Duodenal mucosa (tissue), 2 donors: ENCODE measurements around the gene PLCE1.
A peak's percentile ranks its signal among the peaks of the same experiment; 100 is the strongest.
"Not testable (repeated sequence)": the region's sequence is repeated elsewhere in the genome, so short reads cannot be mapped to it uniquely, and the experiment has no call there.

Experiments
- H3K27ac ChIP-seq: one replicate; pipeline ENCODE4 v1.7.0; 2013; ENCODE audit warnings: low read depth, low read length
- H3K27me3 ChIP-seq, 2 donors: one replicate each; pipeline ENCODE4 v1.7.0; 2013; ENCODE audit warnings: low read length in 2 of 2, control low read depth in 1 of 2; ENCODE audit not compliant: insufficient read depth in 2 of 2, control insufficient read depth in 1 of 2
- H3K36me3 ChIP-seq, 2 donors: one replicate each; pipeline ENCODE4 v1.7.0; 2013; ENCODE audit warnings: low read length in 2 of 2, control low read depth in 1 of 2; ENCODE audit not compliant: insufficient read depth in 2 of 2, control insufficient read depth in 1 of 2
- H3K4me1 ChIP-seq, 2 donors: one replicate each; pipeline ENCODE4 v1.7.0; 2013; ENCODE audit warnings: low read length in 2 of 2, control low read depth in 1 of 2; ENCODE audit not compliant: insufficient read depth in 2 of 2, control insufficient read depth in 1 of 2
- H3K4me3 ChIP-seq, 2 donors: one replicate each; pipeline ENCODE4 v1.7.0; 2013; ENCODE audit warnings: low read length in 2 of 2, low read depth in 1 of 2
- H3K9ac ChIP-seq, 2 donors: one replicate each; pipeline ENCODE4 v1.7.0; 2013; ENCODE audit warnings: low read length in 2 of 2, low read depth in 1 of 2
- H3K9me3 ChIP-seq, 2 donors: one replicate each; pipeline ENCODE4 v1.7.0; 2013; ENCODE audit warnings: low read length in 2 of 2, control low read depth in 1 of 2; ENCODE audit not compliant: control insufficient read depth in 1 of 2

Gene PLCE1

GRCh38 chr10:93993782-93994437 is at the start of gene PLCE1:
Gene PLCE1 (plus strand): TSS chr10:93993931. CDS start chr10:94031047, 37,116 bp downstream.
- Histone ChIP-seq H3K27me3 (peaks cover 5 to 6% of the 10 kb centered on the region in 2 donors), H3K36me3 (no peaks in the 10 kb centered on the region), H3K4me3 (peak within 1 kb of the TSS; percentile 79), H3K9ac (peak within 1 kb of the TSS; percentile 67 to 88), H3K9me3 (no peaks in the 10 kb centered on the region), H3K4me1 (peaks cover 31 to 33% of the 10 kb centered on the region in 2 donors), H3K27ac (peak within 1 kb of the TSS; percentile 17)

GRCh38 chr10:93945819-93946218 is 47.9 kb upstream of the PLCE1 start:
- Histone ChIP-seq H3K9me3 (no peaks in the 10 kb centered on the region), H3K4me1 (no peaks in the 10 kb centered on the region), H3K9ac (no peak overlapping the region), H3K27me3 (no peaks in the 10 kb centered on the region), H3K36me3 (no peaks in the 10 kb centered on the region), H3K4me3 (no peak overlapping the region), H3K27ac (no peak overlapping the region)

- Histone ChIP-seq H3K4me3 (no peak overlapping the region), H3K27ac (no peak overlapping the region), H3K9ac (no peak overlapping the region)
Measured at GRCh38 chr10:93947055-93947454, 46.7 kb upstream of the PLCE1 start.

GRCh38 chr10:93947524-93947923 is 46.2 kb upstream of the PLCE1 start:
- no peak overlapping the region for H3K4me3 ChIP-seq
- no peaks in the 10 kb centered on the region for H3K27me3 ChIP-seq
- no peak overlapping the region for H3K27ac ChIP-seq
- H3K36me3 ChIP-seq: no peaks in the 10 kb centered on the region
- no peaks in the 10 kb centered on the region for H3K9me3 ChIP-seq
- H3K4me1 ChIP-seq: no peaks in the 10 kb centered on the region
- H3K9ac ChIP-seq: no peak overlapping the region

More at GRCh38 chr10:93947055-93947454, 46.7 kb upstream of the PLCE1 start:
- H3K36me3 ChIP-seq: no peaks in the 10 kb centered on the region
- H3K27me3 ChIP-seq: no peaks in the 10 kb centered on the region
- H3K4me1 ChIP-seq: no peaks in the 10 kb centered on the region
- H3K9me3 ChIP-seq: no peaks in the 10 kb centered on the region

GRCh38 chr10:93951905-93952304 is 41.8 kb upstream of the PLCE1 start:
- Histone ChIP-seq H3K4me3 (no peak overlapping the region), H3K36me3 (no peaks in the 10 kb centered on the region), H3K27ac (no peak overlapping the region), H3K4me1 (no peaks in the 10 kb centered on the region), H3K27me3 (no peaks in the 10 kb centered on the region), H3K9me3 (no peaks in the 10 kb centered on the region), H3K9ac (no peak overlapping the region)

GRCh38 chr10:93954299-93954698 is 39.4 kb upstream of the PLCE1 start:
- Histone ChIP-seq H3K27ac (no peak overlapping the region), H3K27me3 (no peaks in the 10 kb centered on the region), H3K4me1 (no peaks in the 10 kb centered on the region), H3K9me3 (no peaks in the 10 kb centered on the region), H3K9ac (no peak overlapping the region), H3K4me3 (no peak overlapping the region), H3K36me3 (no peaks in the 10 kb centered on the region)

- no peaks in the 10 kb centered on the region for H3K36me3 ChIP-seq
- no peak overlapping the region for H3K27ac ChIP-seq
- H3K4me1 ChIP-seq: no peaks in the 10 kb centered on the region
- no peak overlapping the region for H3K9ac ChIP-seq
- no peak overlapping the region for H3K4me3 ChIP-seq
- no peaks in the 10 kb centered on the region for H3K27me3 ChIP-seq
- no peaks in the 10 kb centered on the region for H3K9me3 ChIP-seq
Measured at GRCh38 chr10:93954726-93955363, 38.9 kb upstream of the PLCE1 start.

- no peak overlapping the region for H3K27ac ChIP-seq
- no peaks in the 10 kb centered on the region for H3K36me3 ChIP-seq
- no peaks in the 10 kb centered on the region for H3K9me3 ChIP-seq
- no peak overlapping the region for H3K4me3 ChIP-seq
- no peaks in the 10 kb centered on the region for H3K4me1 ChIP-seq
- H3K27me3 ChIP-seq: no peaks in the 10 kb centered on the region
- no peak overlapping the region for H3K9ac ChIP-seq
Measured at GRCh38 chr10:93958834-93959233, 34.9 kb upstream of the PLCE1 start.

GRCh38 chr10:93960988-93961387 is 32.7 kb upstream of the PLCE1 start:
- H3K27ac ChIP-seq, H3K4me3 ChIP-seq, H3K36me3 ChIP-seq, H3K27me3 ChIP-seq, H3K9ac ChIP-seq, H3K9me3 ChIP-seq, H3K4me1 ChIP-seq: not testable (repeated sequence)

GRCh38 chr10:93962973-93963372 is 30.8 kb upstream of the PLCE1 start:
- Histone ChIP-seq H3K27me3 (no peaks in the 10 kb centered on the region), H3K4me3 (no peak overlapping the region), H3K9ac (no peak overlapping the region), H3K9me3 (no peaks in the 10 kb centered on the region), H3K27ac (no peak overlapping the region), H3K36me3 (no peaks in the 10 kb centered on the region), H3K4me1 (no peaks in the 10 kb centered on the region)
